Measurements from ENCODE around the gene FHIT. TPM values are rescaled to one million over a fixed set of nuclear protein-coding genes. Genes with fewer than 3 reads are reported as not detected.

Gene FHIT
- total RNA-seq, 1 donor from 2014 or later = 11.5 TPM

GRCh38 chr3:60757724-60758123, 493.5 kb downstream of the FHIT start:
- Histone ChIP-seq H3K27me3 (ENCODE audit: control insufficient read depth, insufficient read depth, low read length) (no peaks in the 10 kb centered on the region), H3K4me3 (ENCODE audit: low read depth, low read length) (no peak overlapping the region), H3K36me3 (ENCODE audit: control insufficient read depth, insufficient read depth, low read length) (no peaks in the 10 kb centered on the region)
- no peak for TF ChIP-seq CTCF (IDR thresholded peaks at IDR 0.05; ENCODE audit: insufficient read depth, low read length, poor library complexity, severe bottlenecking)
- no peak for DNase-seq (ENCODE audit: low read depth)

GRCh38 chr3:60756241-60757030, 494.8 kb downstream of the FHIT start:
- no peak for TF ChIP-seq CTCF (IDR thresholded peaks at IDR 0.05; ENCODE audit: insufficient read depth, low read length, poor library complexity, severe bottlenecking)
- no peaks in the 10 kb centered on the region for H3K27me3 ChIP-seq (ENCODE audit: control insufficient read depth, insufficient read depth, low read length)
- H3K4me3 ChIP-seq (ENCODE audit: low read depth, low read length) = no peak overlapping the region
- DNase-seq (ENCODE audit: low read depth) = no peak
- no peaks in the 10 kb centered on the region for H3K36me3 ChIP-seq (ENCODE audit: control insufficient read depth, insufficient read depth, low read length)

DNA sequence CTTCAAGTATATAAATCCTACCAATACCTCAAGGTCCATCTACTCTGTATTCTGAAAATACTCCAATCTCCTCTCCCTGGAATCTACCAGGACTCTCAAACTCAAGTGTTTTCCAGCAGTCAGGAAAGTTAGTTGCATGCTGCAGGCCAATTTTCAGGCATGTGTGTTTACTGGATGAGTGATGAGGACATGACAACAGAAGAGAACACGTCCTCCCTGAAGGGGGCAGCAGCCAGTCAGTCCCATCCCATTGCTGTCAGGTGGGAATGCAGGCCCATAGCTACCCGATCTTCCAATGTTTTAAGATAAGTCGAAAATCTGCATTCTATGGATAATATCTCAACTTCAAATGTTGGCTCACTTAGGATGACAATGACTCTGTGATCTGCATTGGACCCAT, 496.2 kb downstream of the FHIT start:
- TF ChIP-seq CTCF (IDR thresholded peaks at IDR 0.05; ENCODE audit: insufficient read depth, low read length, poor library complexity, severe bottlenecking) = peak; percentile 33
- H3K4me3 ChIP-seq (ENCODE audit: low read depth, low read length) = no peak overlapping the region
- H3K27me3 ChIP-seq (ENCODE audit: control insufficient read depth, insufficient read depth, low read length) = no peaks in the 10 kb centered on the region
- DNase-seq (ENCODE audit: low read depth) = no peak
- no peaks in the 10 kb centered on the region for H3K36me3 ChIP-seq (ENCODE audit: control insufficient read depth, insufficient read depth, low read length)

GRCh38 chr3:60754617-60755016, 496.6 kb downstream of the FHIT start:
- no peak for DNase-seq (ENCODE audit: low read depth)
- Histone ChIP-seq H3K4me3 (ENCODE audit: low read depth, low read length) (no peak overlapping the region), H3K36me3 (ENCODE audit: control insufficient read depth, insufficient read depth, low read length) (no peaks in the 10 kb centered on the region), H3K27me3 (ENCODE audit: control insufficient read depth, insufficient read depth, low read length) (no peaks in the 10 kb centered on the region)
- no peak for TF ChIP-seq CTCF (IDR thresholded peaks at IDR 0.05; ENCODE audit: insufficient read depth, low read length, poor library complexity, severe bottlenecking)

DNA sequence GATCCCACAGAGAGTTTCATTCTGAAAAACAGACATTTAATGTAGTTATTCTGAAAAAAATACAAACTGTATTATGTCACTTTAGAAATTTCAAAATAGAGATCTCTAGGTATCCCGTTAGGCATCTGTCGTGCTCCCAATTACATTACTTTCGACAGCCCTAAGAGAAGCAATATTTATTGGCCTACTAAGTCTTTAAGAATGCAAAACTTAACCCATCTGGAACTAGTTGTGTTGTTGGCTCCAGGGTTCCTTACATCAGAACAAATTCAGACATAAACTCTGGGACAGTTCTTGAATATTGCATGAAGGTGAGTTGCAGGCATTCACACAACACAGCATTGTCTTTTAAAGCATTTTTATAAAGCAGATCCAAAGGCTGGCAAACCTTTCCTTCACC, 498.4 kb downstream of the FHIT start:
- Histone ChIP-seq H3K36me3 (ENCODE audit: control insufficient read depth, insufficient read depth, low read length) (no peaks in the 10 kb centered on the region), H3K4me3 (ENCODE audit: low read depth, low read length) (no peak overlapping the region), H3K27me3 (ENCODE audit: control insufficient read depth, insufficient read depth, low read length) (no peaks in the 10 kb centered on the region)
- TF ChIP-seq CTCF (IDR thresholded peaks at IDR 0.05; ENCODE audit: insufficient read depth, low read length, poor library complexity, severe bottlenecking) = no peak
- DNase-seq (ENCODE audit: low read depth) = no peak

Data from kidney epithelial cell (primary cell).